ENCODE measurements around the gene PIN1. TPM values are rescaled to one million over a fixed set of nuclear protein-coding genes. Genes with fewer than 3 reads are reported as not detected.

Gene PIN1
- total RNA-seq, 1 donor from 2014 or later = 43.4 TPM

DNA sequence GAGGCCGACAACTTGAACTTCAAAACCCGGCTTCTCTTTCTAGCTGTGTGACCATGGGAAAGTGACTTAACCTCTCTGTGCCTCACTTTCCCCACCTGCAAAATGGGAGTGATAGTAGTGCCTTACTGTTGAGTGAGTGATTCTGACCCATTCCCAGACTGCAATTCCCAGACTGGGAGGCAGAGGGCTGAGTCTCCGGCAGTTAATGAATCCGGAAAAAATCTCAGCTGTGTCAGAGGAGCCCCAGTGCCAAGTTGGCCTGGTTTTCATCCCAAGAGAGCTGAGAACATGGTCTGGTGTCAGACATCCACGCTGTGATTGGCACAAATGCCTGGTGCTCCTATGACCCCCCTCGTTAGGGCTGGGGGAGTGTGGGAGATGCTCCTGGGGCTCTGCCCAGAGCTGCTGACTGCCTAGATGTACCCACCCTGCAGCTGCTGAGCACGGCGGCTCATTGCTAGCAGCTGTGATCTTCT lies 50.0 kb downstream of the PIN1 start:
- Mint-ChIP-seq H3K36me3 (no peaks in the 10 kb centered on the region), H3K4me3 (no peak overlapping the region), H3K27me3 (ENCODE audit: insufficient read depth, low read depth) (peaks cover 6% of the 10 kb centered on the region), H3K4me1 (peaks cover 30% of the 10 kb centered on the region), H3K27ac (peak overlapping the region; percentile 13), H3K9me3 (no peaks in the 10 kb centered on the region)
- peaks cover 20% of the 10 kb centered on the region for H3K4me1 ChIP-seq
- no peak overlapping the region for H3K4me3 ChIP-seq
- no peaks in the 10 kb centered on the region for H3K27me3 ChIP-seq
- no peak overlapping the region for H3K9ac ChIP-seq
- no peaks in the 10 kb centered on the region for H3K79me2 ChIP-seq (ENCODE audit: low read depth)
- H2AFZ ChIP-seq (replicated peaks) = no peak overlapping the region
- H3K9me3 ChIP-seq (ENCODE audit: low read depth) = no peaks in the 10 kb centered on the region
- peaks cover 4% of the 10 kb centered on the region for H4K20me1 ChIP-seq (ENCODE audit: low read depth)
- TF ChIP-seq EZH2phosphoT487 (IDR thresholded peaks at IDR 0.05) = no peak
- TF ChIP-seq, protein P1, sequence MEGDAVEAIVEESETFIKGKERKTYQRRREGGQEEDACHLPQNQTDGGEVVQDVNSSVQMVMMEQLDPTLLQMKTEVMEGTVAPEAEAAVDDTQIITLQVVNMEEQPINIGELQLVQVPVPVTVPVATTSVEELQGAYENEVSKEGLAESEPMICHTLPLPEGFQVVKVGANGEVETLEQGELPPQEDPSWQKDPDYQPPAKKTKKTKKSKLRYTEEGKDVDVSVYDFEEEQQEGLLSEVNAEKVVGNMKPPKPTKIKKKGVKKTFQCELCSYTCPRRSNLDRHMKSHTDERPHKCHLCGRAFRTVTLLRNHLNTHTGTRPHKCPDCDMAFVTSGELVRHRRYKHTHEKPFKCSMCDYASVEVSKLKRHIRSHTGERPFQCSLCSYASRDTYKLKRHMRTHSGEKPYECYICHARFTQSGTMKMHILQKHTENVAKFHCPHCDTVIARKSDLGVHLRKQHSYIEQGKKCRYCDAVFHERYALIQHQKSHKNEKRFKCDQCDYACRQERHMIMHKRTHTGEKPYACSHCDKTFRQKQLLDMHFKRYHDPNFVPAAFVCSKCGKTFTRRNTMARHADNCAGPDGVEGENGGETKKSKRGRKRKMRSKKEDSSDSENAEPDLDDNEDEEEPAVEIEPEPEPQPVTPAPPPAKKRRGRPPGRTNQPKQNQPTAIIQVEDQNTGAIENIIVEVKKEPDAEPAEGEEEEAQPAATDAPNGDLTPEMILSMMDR (IDR thresholded peaks at IDR 0.05) = peak; percentile 31
- TF ChIP-seq EZH2 (IDR thresholded peaks at IDR 0.05) = no peak
- H3F3A ChIP-seq (ENCODE audit: low read depth) = peaks cover 17% of the 10 kb centered on the region
- H3K36me3 ChIP-seq = no peaks in the 10 kb centered on the region
- DNase-seq (ENCODE audit: low spot score) = no peak
- H3K4me2 ChIP-seq = no peak overlapping the region
- H3K27ac ChIP-seq = no peak overlapping the region

DNA sequence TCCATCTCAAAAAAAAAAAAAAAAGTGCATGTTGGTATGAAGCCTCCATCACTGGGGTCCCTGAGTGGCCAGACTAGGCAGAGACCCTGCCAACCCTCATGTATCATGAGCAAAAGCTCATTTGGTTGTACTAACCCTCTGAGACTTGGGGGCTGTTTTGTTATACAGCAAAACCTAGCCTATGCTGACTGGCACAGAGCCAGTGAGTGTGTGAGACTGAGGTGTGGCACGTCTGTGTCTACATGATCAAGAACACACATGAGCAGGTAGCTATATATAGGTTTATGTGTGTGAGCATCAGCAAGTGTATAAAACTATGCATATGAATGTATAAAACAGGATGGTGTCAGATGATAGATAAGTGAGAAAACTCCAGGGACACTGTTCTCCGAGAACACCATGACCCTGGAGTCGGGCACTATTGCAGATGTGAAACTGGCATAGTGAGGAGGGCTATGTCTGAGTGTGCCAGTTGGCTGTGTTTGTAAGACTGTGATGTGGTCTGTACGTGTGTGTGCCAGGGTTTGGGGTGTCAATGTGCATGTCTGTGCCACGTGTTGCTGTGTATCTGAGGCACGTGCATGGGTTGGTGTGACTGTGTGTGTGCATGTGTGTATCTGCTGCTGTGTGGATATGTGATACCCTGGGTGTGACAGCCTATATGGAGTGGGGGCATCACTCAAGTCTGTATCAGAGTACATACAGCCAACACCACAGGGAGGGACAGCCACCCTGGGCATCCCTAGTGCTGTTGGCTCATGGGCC lies 56.7 kb downstream of the PIN1 start:
- Mint-ChIP-seq H3K4me3 (no peak overlapping the region), H3K4me1 (peaks cover 11% of the 10 kb centered on the region), H3K9me3 (no peaks in the 10 kb centered on the region), H3K27me3 (ENCODE audit: insufficient read depth, low read depth) (peaks cover 5% of the 10 kb centered on the region), H3K36me3 (no peaks in the 10 kb centered on the region), H3K27ac (no peak overlapping the region)
- Histone ChIP-seq H3K9ac (no peak overlapping the region), H3F3A (ENCODE audit: low read depth) (no peaks in the 10 kb centered on the region), H3K27ac (no peak overlapping the region), H3K79me2 (ENCODE audit: low read depth) (no peaks in the 10 kb centered on the region), H3K9me3 (ENCODE audit: low read depth) (no peaks in the 10 kb centered on the region), H3K27me3 (no peaks in the 10 kb centered on the region), H4K20me1 (ENCODE audit: low read depth) (no peaks in the 10 kb centered on the region), H3K4me1 (no peaks in the 10 kb centered on the region), H2AFZ (replicated peaks) (no peak overlapping the region), H3K4me3 (no peak overlapping the region), H3K36me3 (no peaks in the 10 kb centered on the region), H3K4me2 (no peak overlapping the region)
- DNase-seq (ENCODE audit: low spot score) = no peak
- TF ChIP-seq, protein P1 (IDR thresholded peaks at IDR 0.05) = no peak
- TF ChIP-seq EZH2 (IDR thresholded peaks at IDR 0.05) (no peak), EZH2phosphoT487 (IDR thresholded peaks at IDR 0.05) (no peak)

Small RNA genes lying within 50 kb of the gene (small RNA-seq; reads per million reads assigned to genes)
- gene RF00156 = not detected

Other genes starting within 250 kb of the PIN1 start
- gene ZNF561, start 214.1 kb upstream of the PIN1 start, total RNA-seq (ENCODE audit: low replicate concordance) = 45.6 and 80.1 TPM in 2 replicates
- gene ZNF562, start 160.2 kb upstream of the PIN1 start, total RNA-seq (ENCODE audit: low replicate concordance) = 1.6 and 3.3 TPM in 2 replicates
- 13.1 and 18.0 TPM in 2 replicates for gene ZNF846, start 66.6 kb upstream of the PIN1 start, total RNA-seq (ENCODE audit: low replicate concordance)
- gene FBXL12, start 16.2 kb upstream of the PIN1 start, total RNA-seq (ENCODE audit: low replicate concordance) = 9.9 and 27.3 TPM in 2 replicates
- gene UBL5, start 7.4 kb upstream of the PIN1 start, total RNA-seq (ENCODE audit: low replicate concordance) = 628 and 652 TPM in 2 replicates
- 11.4 and 26.4 TPM in 2 replicates for gene OLFM2, start 101.2 kb downstream of the PIN1 start, total RNA-seq (ENCODE audit: low replicate concordance)
- 0.15 TPM in 1 of 2 replicates, not detected in the other for gene COL5A3, start 175.2 kb downstream of the PIN1 start, total RNA-seq (ENCODE audit: low replicate concordance)
- not detected in 2 replicates for gene RDH8, start 178.2 kb downstream of the PIN1 start, total RNA-seq (ENCODE audit: low replicate concordance)